Osteocyte (in vitro differentiated cells): Measurements from ENCODE around the gene TTC28. TPM values are rescaled to one million over a fixed set of nuclear protein-coding genes. Genes with fewer than 3 reads are reported as not detected.

Source experiments
- DNase-seq: peaks from one replicate; pipeline ENCODE4 v3.0.0; 2021; ENCODE audit warnings: mixed read lengths; ENCODE audit not compliant: unreplicated experiment; ENCODE audit errors: extremely low spot score
- H3K27ac Mint-ChIP-seq: one replicate; pipeline ENCODE4 v1.8.0; 2021; ENCODE audit warnings: mild to moderate bottlenecking, mixed read lengths; ENCODE audit not compliant: unreplicated experiment
- H3K27me3 Mint-ChIP-seq: one replicate; pipeline ENCODE4 v1.8.0; 2021; ENCODE audit warnings: mixed read lengths; ENCODE audit not compliant: unreplicated experiment
- H3K36me3 Mint-ChIP-seq: one replicate; pipeline ENCODE4 v1.8.0; 2021; ENCODE audit warnings: mixed read lengths; ENCODE audit not compliant: unreplicated experiment
- H3K4me1 Mint-ChIP-seq: one replicate; pipeline ENCODE4 v1.8.0; 2021; ENCODE audit warnings: mixed read lengths; ENCODE audit not compliant: unreplicated experiment
- H3K4me3 Mint-ChIP-seq: one replicate; pipeline ENCODE4 v1.8.0; 2021; ENCODE audit warnings: mild to moderate bottlenecking, moderate library complexity, mixed read lengths; ENCODE audit not compliant: unreplicated experiment
- H3K9me3 Mint-ChIP-seq: one replicate; pipeline ENCODE4 v1.8.0; 2021; ENCODE audit warnings: mixed read lengths; ENCODE audit not compliant: unreplicated experiment
- CTCF ChIP-seq: fragments of 200-600 bp; sonication (generic); IDR thresholded peaks from 2 replicates; pipeline ENCODE4 v1.5.0; 2021; ENCODE audit warnings: antibody characterized with exemption, mild to moderate bottlenecking, moderate library complexity
- total RNA-seq: library from RNA; stranded (reverse); gene quantifications from 2 replicates; pipeline ENCODE4 v1.2.1, GENCODE V29; 2021

Gene TTC28
- total RNA-seq, 1 donor from 2014 or later = 70.3 TPM

- peaks cover 4% of the 10 kb centered on the region for H3K9me3 Mint-ChIP-seq
- TF ChIP-seq CTCF = no peak
- no peaks in the 10 kb centered on the region for H3K36me3 Mint-ChIP-seq
- no peak for DNase-seq
- no peak overlapping the region for H3K4me3 Mint-ChIP-seq
- H3K27ac Mint-ChIP-seq = no peak overlapping the region
- no peaks in the 10 kb centered on the region for H3K27me3 Mint-ChIP-seq
- no peaks in the 10 kb centered on the region for H3K4me1 Mint-ChIP-seq
Observed at GRCh38 chr22:28639321-28639720, 40.3 kb downstream of the TTC28 start.

- Mint-ChIP-seq H3K36me3 (no peaks in the 10 kb centered on the region), H3K27ac (no peak overlapping the region), H3K4me3 (no peak overlapping the region), H3K27me3 (no peaks in the 10 kb centered on the region), H3K4me1 (no peaks in the 10 kb centered on the region), H3K9me3 (peaks cover 4% of the 10 kb centered on the region)
- no peak for TF ChIP-seq CTCF
- DNase-seq = no peak
Observed at GRCh38 chr22:28637225-28637624, 42.4 kb downstream of the TTC28 start.

GRCh38 chr22:28630177-28630574, 49.5 kb downstream of the TTC28 start:
- peaks cover 2% of the 10 kb centered on the region for H3K4me1 Mint-ChIP-seq
- H3K27ac Mint-ChIP-seq = no peak overlapping the region
- no peaks in the 10 kb centered on the region for H3K27me3 Mint-ChIP-seq
- no peak for DNase-seq
- no peaks in the 10 kb centered on the region for H3K9me3 Mint-ChIP-seq
- no peak overlapping the region for H3K4me3 Mint-ChIP-seq
- TF ChIP-seq CTCF = no peak
- H3K36me3 Mint-ChIP-seq = peaks cover 15% of the 10 kb centered on the region

- Mint-ChIP-seq H3K36me3 (peaks cover 15% of the 10 kb centered on the region), H3K4me3 (no peak overlapping the region), H3K27me3 (no peaks in the 10 kb centered on the region), H3K27ac (no peak overlapping the region), H3K9me3 (no peaks in the 10 kb centered on the region), H3K4me1 (peaks cover 2% of the 10 kb centered on the region)
- no peak for TF ChIP-seq CTCF
- no peak for DNase-seq
Observed at GRCh38 chr22:28629420-28630176, 50.0 kb downstream of the TTC28 start.

GRCh38 chr22:28628766-28629165, 50.9 kb downstream of the TTC28 start:
- no peak for DNase-seq
- Mint-ChIP-seq H3K4me3 (no peak overlapping the region), H3K36me3 (peaks cover 18% of the 10 kb centered on the region), H3K4me1 (peaks cover 2% of the 10 kb centered on the region), H3K27me3 (no peaks in the 10 kb centered on the region), H3K9me3 (no peaks in the 10 kb centered on the region), H3K27ac (no peak overlapping the region)
- no peak for TF ChIP-seq CTCF
